Endodermal cell (in vitro differentiated cells): Measurements from ENCODE around the gene STIM1. TPM values are rescaled to one million over a fixed set of nuclear protein-coding genes. Genes with fewer than 3 reads are reported as not detected.
"Not testable (repeated sequence)": the region's sequence is repeated elsewhere in the genome, so short reads cannot be mapped to it uniquely, and the experiment has no call there.

ENCODE experiments used
- DNase-seq: peaks from one replicate; pipeline ENCODE4 v3.0.0-alpha.2; 2017
- H3K27ac ChIP-seq: 2 replicates; pipeline ENCODE4 v1.5.1; 2013; ENCODE audit warnings: mild to moderate bottlenecking, low read depth, low read length, moderate library complexity
- H3K27me3 ChIP-seq: 2 replicates; pipeline ENCODE4 v1.6.1; 2013; ENCODE audit warnings: mild to moderate bottlenecking, low read length, moderate library complexity; ENCODE audit not compliant: insufficient read depth, control insufficient read depth, poor library complexity, severe bottlenecking
- H3K36me3 ChIP-seq: 2 replicates; pipeline ENCODE4 v1.7.0; 2013; ENCODE audit warnings: mild to moderate bottlenecking, low read length, moderate library complexity; ENCODE audit not compliant: control insufficient read depth, insufficient read depth
- H3K4me1 ChIP-seq: one replicate; pipeline ENCODE4 v1.7.0; 2013; ENCODE audit warnings: low read length; ENCODE audit not compliant: control insufficient read depth, insufficient read depth
- H3K4me3 ChIP-seq: 2 replicates; pipeline ENCODE4 v1.5.1; 2013; ENCODE audit warnings: mild to moderate bottlenecking, low read length, moderate library complexity
- H3K9ac ChIP-seq: 2 replicates; pipeline ENCODE4 v1.6.1; 2013; ENCODE audit warnings: mild to moderate bottlenecking, low read length, moderate library complexity; ENCODE audit not compliant: poor library complexity, severe bottlenecking; ENCODE audit errors: extremely low read depth
- H3K9me3 ChIP-seq: 2 replicates; pipeline ENCODE4 v1.6.1; 2013; ENCODE audit warnings: mild to moderate bottlenecking, low read length, moderate library complexity; ENCODE audit not compliant: control insufficient read depth
- H3K27ac Mint-ChIP-seq: 2 replicates; pipeline ENCODE4 v1.8.0; 2020; ENCODE audit warnings: mixed read lengths
- H3K27me3 Mint-ChIP-seq: 2 replicates; pipeline ENCODE4 v1.8.0; 2021; ENCODE audit warnings: mild to moderate bottlenecking, mixed read lengths; ENCODE audit not compliant: insufficient read depth
- H3K36me3 Mint-ChIP-seq: 2 replicates; pipeline ENCODE4 v1.8.0; 2020; ENCODE audit warnings: low read depth, mixed read lengths
- H3K4me1 Mint-ChIP-seq: 2 replicates; pipeline ENCODE4 v1.8.0; 2020; ENCODE audit warnings: mixed read lengths
- H3K4me3 Mint-ChIP-seq: 2 replicates; pipeline ENCODE4 v1.8.0; 2020; ENCODE audit warnings: mild to moderate bottlenecking, moderate library complexity, mixed read lengths
- H3K9me3 Mint-ChIP-seq: 2 replicates; pipeline ENCODE4 v1.8.0; 2020; ENCODE audit warnings: mild to moderate bottlenecking, mixed read lengths
- WGBS, 2 experiments: methylation state at CpG; one replicate each; pipeline versions ENCODE4 v1.1.5 to v1.1.7; 2013; ENCODE audit warnings: missing lambda C conversion rate in 2 of 2, mixed read lengths in 1 of 2; ENCODE audit not compliant: insufficient coverage in 1 of 2, insufficient read length in 1 of 2; 5-methylcytosine and 5-hydroxymethylcytosine counted together
- total RNA-seq, 2 donors: library from RNA; stranded (reverse); fragmentation: NEBNext Ultra II Directional in 1 of 2; extraction: Animal tissue kit (Norgen Biotek cat#: 25700) in 1 of 2; gene quantifications; 2 replicates in 1 of 2; 3 replicates in 1 of 2; pipeline ENCODE4 v1.2.1, GENCODE V29; 2021
- TF ChIP-seq, protein P1 (sequence below): fragments of 200-600 bp; sonication (generic); conservative IDR thresholded peaks from 2 replicates; pipeline ENCODE4 v1.5.0; 2021; ENCODE audit warnings: antibody characterized with exemption, mild to moderate bottlenecking

The STIM1 gene
- total RNA-seq, 2 donors from 2014 or later = 20.9 to 27.9 TPM

DNA sequence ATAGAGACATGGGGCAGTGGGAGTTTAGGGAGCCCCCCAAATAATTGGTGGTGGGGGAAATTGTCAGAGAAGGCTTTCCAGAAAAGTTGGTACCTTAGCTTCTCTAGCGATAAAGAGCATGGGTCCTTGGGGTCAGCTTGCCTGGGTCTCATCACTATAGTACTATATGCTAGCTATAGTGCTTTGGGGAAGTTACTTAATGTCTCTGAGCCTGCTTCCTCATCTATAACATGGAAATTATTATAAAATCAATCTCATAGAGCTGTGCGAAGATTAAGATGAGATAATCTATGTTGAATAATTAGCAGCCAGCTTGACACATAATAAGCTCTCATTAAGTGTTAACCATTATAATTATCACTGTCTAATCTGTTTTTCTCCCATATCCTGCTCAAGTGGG lies 41.2 kb downstream of the STIM1 start:
- Mint-ChIP-seq H3K27me3 (no peaks in the 10 kb centered on the region), H3K4me3 (no peak overlapping the region), H3K4me1 (no peaks in the 10 kb centered on the region), H3K9me3 (peaks cover 14% of the 10 kb centered on the region), H3K36me3 (no peaks in the 10 kb centered on the region), H3K27ac (no peak overlapping the region)
- H3K4me1 ChIP-seq = no peaks in the 10 kb centered on the region
- DNase-seq = no peak
- peaks cover 8% of the 10 kb centered on the region for H3K9me3 ChIP-seq
- TF ChIP-seq, protein P1, sequence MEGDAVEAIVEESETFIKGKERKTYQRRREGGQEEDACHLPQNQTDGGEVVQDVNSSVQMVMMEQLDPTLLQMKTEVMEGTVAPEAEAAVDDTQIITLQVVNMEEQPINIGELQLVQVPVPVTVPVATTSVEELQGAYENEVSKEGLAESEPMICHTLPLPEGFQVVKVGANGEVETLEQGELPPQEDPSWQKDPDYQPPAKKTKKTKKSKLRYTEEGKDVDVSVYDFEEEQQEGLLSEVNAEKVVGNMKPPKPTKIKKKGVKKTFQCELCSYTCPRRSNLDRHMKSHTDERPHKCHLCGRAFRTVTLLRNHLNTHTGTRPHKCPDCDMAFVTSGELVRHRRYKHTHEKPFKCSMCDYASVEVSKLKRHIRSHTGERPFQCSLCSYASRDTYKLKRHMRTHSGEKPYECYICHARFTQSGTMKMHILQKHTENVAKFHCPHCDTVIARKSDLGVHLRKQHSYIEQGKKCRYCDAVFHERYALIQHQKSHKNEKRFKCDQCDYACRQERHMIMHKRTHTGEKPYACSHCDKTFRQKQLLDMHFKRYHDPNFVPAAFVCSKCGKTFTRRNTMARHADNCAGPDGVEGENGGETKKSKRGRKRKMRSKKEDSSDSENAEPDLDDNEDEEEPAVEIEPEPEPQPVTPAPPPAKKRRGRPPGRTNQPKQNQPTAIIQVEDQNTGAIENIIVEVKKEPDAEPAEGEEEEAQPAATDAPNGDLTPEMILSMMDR = no peak
- WGBS, 2 experiments = 100% methylated on average over 1 of the region's 2 CpGs; no CpG with 5 or more reads in 1 of the 2 experiments
- no peak overlapping the region for H3K27ac ChIP-seq
- H3K4me3 ChIP-seq = no peak overlapping the region
- no peak overlapping the region for H3K9ac ChIP-seq
- H3K36me3 ChIP-seq = no peaks in the 10 kb centered on the region
- H3K27me3 ChIP-seq = no peaks in the 10 kb centered on the region

DNA sequence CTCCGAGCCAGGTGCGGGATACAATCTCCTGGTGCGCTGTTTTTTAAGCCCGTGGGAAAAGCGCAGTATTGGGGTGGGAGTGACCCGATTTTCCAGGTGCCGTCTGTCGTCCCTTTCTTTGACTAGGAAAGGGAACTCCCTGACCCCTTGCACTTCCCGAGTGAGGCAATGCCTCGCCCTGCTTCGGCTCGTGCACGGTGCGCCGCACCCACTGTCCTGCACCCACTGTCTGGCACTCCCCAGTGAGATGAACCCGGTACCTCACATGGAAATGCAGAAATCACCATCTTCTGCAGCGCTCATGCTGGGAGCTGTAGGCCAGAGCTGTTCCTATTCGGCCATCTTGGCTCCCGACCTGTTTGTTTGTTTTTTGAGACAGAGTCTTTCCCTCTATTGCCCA lies 44.8 kb downstream of the STIM1 start:
- H3K27ac Mint-ChIP-seq, H3K36me3 Mint-ChIP-seq: not testable (repeated sequence)

DNA sequence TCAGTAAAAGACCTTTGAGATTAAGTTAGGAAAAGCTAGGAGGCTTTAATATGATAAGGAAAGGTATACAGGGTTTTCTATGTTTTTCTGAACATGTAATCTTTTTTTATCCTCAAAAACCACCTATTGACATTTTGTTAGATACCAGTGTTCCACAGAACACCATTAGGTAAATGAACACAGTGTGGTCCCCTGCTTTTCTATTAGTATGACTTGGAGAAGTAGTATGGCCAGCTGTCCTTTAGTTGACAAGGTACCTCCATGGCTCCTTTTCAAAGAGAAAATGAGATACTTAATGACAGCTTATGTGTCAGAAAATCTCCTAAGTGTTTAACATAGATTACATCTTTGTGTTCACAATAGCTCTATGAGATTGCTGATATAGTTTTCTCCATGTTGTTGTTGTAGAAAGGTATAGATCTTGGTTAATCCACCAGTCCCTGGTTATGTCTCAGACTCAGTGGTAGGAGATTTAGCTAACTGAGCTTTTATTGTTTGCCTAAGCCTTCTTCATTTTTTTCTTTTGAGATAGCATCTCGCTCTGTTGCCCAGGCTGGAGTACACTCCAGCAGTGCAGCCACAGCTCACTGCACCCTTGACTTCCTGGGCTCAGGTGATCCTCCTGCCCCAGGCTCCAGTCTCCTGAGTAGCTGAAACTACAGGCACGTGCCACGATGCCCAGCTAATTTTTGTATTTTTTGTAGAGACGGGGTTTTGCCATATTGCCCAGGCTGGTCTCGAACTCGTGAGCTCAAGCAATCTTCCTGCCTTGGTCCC lies 46.0 kb downstream of the STIM1 start:
- H3K4me1 Mint-ChIP-seq = peaks cover 2% of the 10 kb centered on the region
- WGBS, 2 experiments = 90 to 92% methylated on average over 6 of the region's 6 CpGs
- peaks cover 20% of the 10 kb centered on the region for H3K9me3 Mint-ChIP-seq
- no peak overlapping the region for H3K4me3 ChIP-seq
- H3K36me3 Mint-ChIP-seq = no peaks in the 10 kb centered on the region
- DNase-seq = no peak
- H3K4me1 ChIP-seq = no peaks in the 10 kb centered on the region
- H3K36me3 ChIP-seq = no peaks in the 10 kb centered on the region
- no peaks in the 10 kb centered on the region for H3K27me3 Mint-ChIP-seq
- no peak overlapping the region for H3K27ac Mint-ChIP-seq
- no peaks in the 10 kb centered on the region for H3K27me3 ChIP-seq
- H3K9ac ChIP-seq = no peak overlapping the region
- TF ChIP-seq, protein P1 = no peak
- H3K9me3 ChIP-seq = peaks cover 8% of the 10 kb centered on the region
- H3K27ac ChIP-seq = no peak overlapping the region
- no peak overlapping the region for H3K4me3 Mint-ChIP-seq

More for the DNA sequence above, 44.8 kb downstream of the STIM1 start:
- not testable (repeated sequence) for H3K27me3 ChIP-seq, H3K27me3 Mint-ChIP-seq, H3K36me3 ChIP-seq, H3K4me1 Mint-ChIP-seq, H3K4me3 ChIP-seq, H3K4me3 Mint-ChIP-seq, H3K9ac ChIP-seq, DNase-seq, H3K4me1 ChIP-seq, H3K27ac ChIP-seq, H3K9me3 ChIP-seq
- 94 to 96% methylated on average over 5 to 19 of the region's 19 CpGs for WGBS, 2 experiments
- H3K9me3 Mint-ChIP-seq = peaks cover 20% of the 10 kb centered on the region
